ENCODE measurements around the gene CCDC70. TPM values are rescaled to one million over a fixed set of nuclear protein-coding genes. Genes with fewer than 3 reads are reported as not detected.

Gene CCDC70
- total and polyA plus RNA-seq, 2 of the 8 experiments (the other 6 are each of a cell fraction or from before 2014, with no cell fraction given): not detected

DNA sequence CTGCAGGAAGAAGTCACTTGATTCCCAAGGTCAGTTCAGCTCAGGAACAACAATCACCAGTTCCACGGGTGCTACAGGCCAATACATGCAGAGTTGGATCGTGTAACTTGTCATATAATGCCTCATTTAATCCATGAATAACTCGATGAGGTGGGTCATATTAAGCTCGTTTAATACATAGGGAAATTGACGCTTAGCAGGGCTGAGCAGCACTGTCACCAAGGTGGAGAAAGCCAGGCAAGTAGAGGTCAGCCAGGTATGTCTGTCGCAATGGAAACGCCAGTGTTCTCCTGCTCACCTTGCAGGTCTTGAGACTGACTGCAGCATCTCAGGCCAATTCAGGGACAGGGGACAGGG lies 52.3 kb downstream of the CCDC70 start:
- Histone ChIP-seq H4K8ac (ENCODE audit: extremely low read depth, insufficient read depth, low read length) (no peak overlapping the region), H3K27me3 (replicated peaks in 1 of 4; ENCODE audit: control insufficient read depth in 3 of 4, extremely low read depth in 1 of 4, insufficient read depth in 3 of 4, low read length in 3 of 4) (no peaks in the 10 kb centered on the region), H3K56ac (replicated peaks; ENCODE audit: insufficient read length, low read depth, low read length) (no peak overlapping the region), H3K4me3 (ENCODE audit: extremely low read depth in 1 of 4, insufficient read depth in 2 of 4, low read depth in 3 of 4, low read length in 4 of 4) (no peak overlapping the region), H4K20me1 (replicated peaks in 1 of 2; ENCODE audit: control insufficient read depth in 1 of 2, insufficient read depth in 2 of 2, low read length in 2 of 2) (no peaks in the 10 kb centered on the region), H2BK20ac (ENCODE audit: low read length) (no peak overlapping the region), H2AFZ (ENCODE audit: low read length) (no peak overlapping the region), H3K4me1 (replicated peaks in 1 of 4; ENCODE audit: control insufficient read depth in 3 of 4, insufficient read depth in 4 of 4, low read length in 3 of 4) (no peaks in the 10 kb centered on the region; a peak in 2 of 7 replicates), H4K5ac (ENCODE audit: insufficient read length, low read depth, low read length) (no peak overlapping the region), H3K79me1 (ENCODE audit: low read depth, low read length) (no peaks in the 10 kb centered on the region), H3K23ac (ENCODE audit: insufficient read length) (no peak overlapping the region), H3K9ac (replicated peaks in 1 of 4; ENCODE audit: extremely low read depth in 1 of 4, low read depth in 3 of 4, low read length in 3 of 4) (no peak overlapping the region), H3K23me2 (ENCODE audit: low read depth, low read length) (no peaks in the 10 kb centered on the region), H2BK15ac (ENCODE audit: low read length) (no peak overlapping the region), H4K91ac (replicated peaks; ENCODE audit: insufficient read length, low read length) (no peak overlapping the region), H3K4ac (replicated peaks; ENCODE audit: insufficient read length, low read depth, low read length) (no peak overlapping the region), H2AK5ac (ENCODE audit: low read depth, low read length) (no peak overlapping the region), H2BK12ac (ENCODE audit: low read depth, low read length) (no peak overlapping the region), H3K79me2 (ENCODE audit: control insufficient read depth in 1 of 2, insufficient read depth in 2 of 2, low read length in 2 of 2) (no peaks in the 10 kb centered on the region), H2BK120ac (replicated peaks; ENCODE audit: low read depth, low read length) (no peak overlapping the region), H2BK5ac (ENCODE audit: low read depth, low read length) (no peak overlapping the region), H3K18ac (ENCODE audit: extremely low read depth, low read length) (no peak overlapping the region), H3K4me2 (ENCODE audit: insufficient read depth in 1 of 2, low read depth in 2 of 2, low read length in 2 of 2) (no peak overlapping the region), H3K27ac (ENCODE audit: low read depth, low read length) (no peak overlapping the region), H3K9me3 (ENCODE audit: insufficient read depth in 2 of 2, low read depth in 1 of 2, low read length in 1 of 2) (no peaks in the 10 kb centered on the region), H3K14ac (ENCODE audit: insufficient read length) (no peak overlapping the region), H3K36me3 (ENCODE audit: control insufficient read depth in 2 of 4, insufficient read depth in 4 of 4, low read length in 3 of 4) (no peaks in the 10 kb centered on the region)
- CTCF ChIA-PET (ENCODE audit: partially characterized antibody): interaction anchor here (0.5 to 8.8 kb wide), 14 partner anchors 8 to 1978 kb away, joined by 3 to 71 read pairs (median 6); partner anchors contain the start of gene SPRYD7
- POLR2A ChIA-PET (ENCODE audit: partially characterized antibody): no interaction called here
- 75% methylated on average over 7 of the region's 7 CpGs; no CpG with 5 or more reads in 1 of the 2 experiments for WGBS, 2 experiments (ENCODE audit: extremely low coverage in 1 of 2, insufficient coverage in 1 of 2, insufficient read length in 1 of 2, insufficient replicate concordance in 2 of 2, low coverage in 1 of 2, low lambda C conversion rate in 2 of 2, missing lambda C conversion rate in 1 of 2)
- no peak for DNase-seq (ENCODE audit: low read depth in 1 of 2, low spot score in 2 of 2)
- no peak for FAIRE-seq
- TF ChIP-seq, protein P1, sequence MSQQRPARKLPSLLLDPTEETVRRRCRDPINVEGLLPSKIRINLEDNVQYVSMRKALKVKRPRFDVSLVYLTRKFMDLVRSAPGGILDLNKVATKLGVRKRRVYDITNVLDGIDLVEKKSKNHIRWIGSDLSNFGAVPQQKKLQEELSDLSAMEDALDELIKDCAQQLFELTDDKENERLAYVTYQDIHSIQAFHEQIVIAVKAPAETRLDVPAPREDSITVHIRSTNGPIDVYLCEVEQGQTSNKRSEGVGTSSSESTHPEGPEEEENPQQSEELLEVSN (IDR thresholded peaks at IDR 0.05): no peak
- no peak for TF ChIP-seq SP2 (IDR thresholded peaks at IDR 0.05; ENCODE audit: low read length)
- no peak for TF ChIP-seq HDAC2 (IDR thresholded peaks at IDR 0.05; ENCODE audit: borderline replicate concordance in 1 of 2, low read depth in 2 of 2, low read length in 2 of 2)
- no peak for TF ChIP-seq RXRA (IDR thresholded peaks at IDR 0.05; ENCODE audit: insufficient read depth, low read depth, low read length)
- no peak for TF ChIP-seq GABPA (IDR thresholded peaks at IDR 0.05; ENCODE audit: borderline replicate concordance, insufficient read depth, low read length)
- TF ChIP-seq NANOG (IDR thresholded peaks at IDR 0.05; ENCODE audit: insufficient read depth, low read depth, low read length, poor library complexity, severe bottlenecking): no peak
- TF ChIP-seq KDM4A (IDR thresholded peaks at IDR 0.05; ENCODE audit: low read depth, low read length, severe bottlenecking): no peak
- no peak for TF ChIP-seq CHD2 (IDR thresholded peaks at IDR 0.05; ENCODE audit: low read length)
- TF ChIP-seq RAD21 (IDR thresholded peaks at IDR 0.05 in 1 of 2, conservative IDR thresholded peaks at IDR 0.05 in 1 of 2; ENCODE audit: low read depth in 2 of 2, low read length in 2 of 2): no peak
- TF ChIP-seq SIX5 (IDR thresholded peaks at IDR 0.05; ENCODE audit: low read depth, low read length): no peak

Data from H1 (cell line).